H1 (cell line): ENCODE results near the gene OR10G7.

Source experiments
- BACH1 ChIP-seq: IDR thresholded peaks from 2 replicates; pipeline ENCODE4 v1.6.1; 2012; ENCODE audit warnings: low read length, improper control_type of control experiment
- POLR2A ChIP-seq, 2 experiments: IDR thresholded peaks; 1 replicate in 1 of 2; 2 replicates in 1 of 2; pipeline ENCODE4 v1.6.1; 2011; ENCODE audit warnings: low read depth in 2 of 2, low read length in 2 of 2, mild to moderate bottlenecking in 2 of 2; ENCODE audit errors: control extremely low read depth in 1 of 2
- TF ChIP-seq, protein P1 (sequence below), 3 experiments: IDR thresholded peaks; 1 replicate in 2 of 3; 2 replicates in 1 of 3; pipeline versions ENCODE4 v1.5.1 to v1.6.1; 2011; ENCODE audit warnings: low read length in 3 of 3, mild to moderate bottlenecking in 3 of 3, inconsistent platforms in 2 of 3, low read depth in 1 of 3, moderate library complexity in 1 of 3; ENCODE audit not compliant: insufficient read depth in 1 of 3; ENCODE audit errors: control extremely low read depth in 1 of 3
- TF ChIP-seq, protein P2 (sequence below): IDR thresholded peaks from 2 replicates; pipeline ENCODE4 v1.6.1; 2012; ENCODE audit warnings: inconsistent platforms

DNA sequence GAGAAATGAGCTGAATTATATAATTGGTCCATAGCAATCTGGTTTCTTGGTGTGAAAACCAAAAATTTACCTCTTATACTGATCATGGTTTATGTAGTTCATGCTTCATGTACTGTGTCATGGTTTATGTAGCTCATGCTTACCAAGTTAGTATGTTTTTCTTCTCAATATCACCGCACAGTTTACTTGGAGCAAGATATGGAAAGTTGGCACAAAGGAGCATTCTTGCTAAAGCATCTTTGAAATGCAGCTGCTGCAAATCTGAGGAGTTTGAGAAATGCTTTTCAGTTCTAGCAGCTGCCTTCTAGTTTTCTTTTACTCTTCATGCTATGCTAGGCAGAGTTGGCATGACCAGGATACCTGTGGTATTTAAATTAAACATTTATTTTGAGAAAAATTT, 4.5 kb downstream of the OR10G7 start:
- TF ChIP-seq BACH1 (no peak), POLR2A (IDR thresholded peaks at IDR 0.05; ENCODE audit: control extremely low read depth in 1 of 2, low read depth in 2 of 2, low read length in 2 of 2) (no peak)
- TF ChIP-seq, protein P1, sequence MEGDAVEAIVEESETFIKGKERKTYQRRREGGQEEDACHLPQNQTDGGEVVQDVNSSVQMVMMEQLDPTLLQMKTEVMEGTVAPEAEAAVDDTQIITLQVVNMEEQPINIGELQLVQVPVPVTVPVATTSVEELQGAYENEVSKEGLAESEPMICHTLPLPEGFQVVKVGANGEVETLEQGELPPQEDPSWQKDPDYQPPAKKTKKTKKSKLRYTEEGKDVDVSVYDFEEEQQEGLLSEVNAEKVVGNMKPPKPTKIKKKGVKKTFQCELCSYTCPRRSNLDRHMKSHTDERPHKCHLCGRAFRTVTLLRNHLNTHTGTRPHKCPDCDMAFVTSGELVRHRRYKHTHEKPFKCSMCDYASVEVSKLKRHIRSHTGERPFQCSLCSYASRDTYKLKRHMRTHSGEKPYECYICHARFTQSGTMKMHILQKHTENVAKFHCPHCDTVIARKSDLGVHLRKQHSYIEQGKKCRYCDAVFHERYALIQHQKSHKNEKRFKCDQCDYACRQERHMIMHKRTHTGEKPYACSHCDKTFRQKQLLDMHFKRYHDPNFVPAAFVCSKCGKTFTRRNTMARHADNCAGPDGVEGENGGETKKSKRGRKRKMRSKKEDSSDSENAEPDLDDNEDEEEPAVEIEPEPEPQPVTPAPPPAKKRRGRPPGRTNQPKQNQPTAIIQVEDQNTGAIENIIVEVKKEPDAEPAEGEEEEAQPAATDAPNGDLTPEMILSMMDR (IDR thresholded peaks at IDR 0.05; ENCODE audit: control extremely low read depth in 1 of 3, insufficient read depth in 1 of 3, low read depth in 1 of 3, low read length in 3 of 3): no peak
- TF ChIP-seq, protein P2, sequence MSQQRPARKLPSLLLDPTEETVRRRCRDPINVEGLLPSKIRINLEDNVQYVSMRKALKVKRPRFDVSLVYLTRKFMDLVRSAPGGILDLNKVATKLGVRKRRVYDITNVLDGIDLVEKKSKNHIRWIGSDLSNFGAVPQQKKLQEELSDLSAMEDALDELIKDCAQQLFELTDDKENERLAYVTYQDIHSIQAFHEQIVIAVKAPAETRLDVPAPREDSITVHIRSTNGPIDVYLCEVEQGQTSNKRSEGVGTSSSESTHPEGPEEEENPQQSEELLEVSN: no peak
